ENCODE data around the gene TRDN.
"Not testable (repeated sequence)": the region's sequence is repeated elsewhere in the genome, so short reads cannot be mapped to it uniquely, and the experiment has no call there.

TRDN gene

DNA sequence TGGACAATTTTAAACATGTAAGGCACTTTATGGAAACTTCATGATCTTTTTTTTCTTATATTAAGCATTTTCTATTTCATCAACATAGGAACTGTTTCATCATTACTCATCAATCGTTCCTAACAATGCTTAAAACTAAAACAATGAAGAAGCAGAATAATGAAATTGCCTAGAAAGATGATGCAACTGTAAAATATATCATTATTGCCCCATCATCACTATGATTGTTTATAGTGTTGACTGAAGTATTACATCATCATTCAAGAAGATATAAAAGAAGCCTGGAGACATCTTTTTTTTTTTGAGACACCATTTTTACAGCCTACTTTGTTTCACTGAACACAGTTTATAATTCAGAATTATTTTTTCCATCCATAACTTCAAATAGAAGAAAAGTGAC, 147.2 kb downstream of the TRDN start:
- FAIRE-seq, result no peak

DNA sequence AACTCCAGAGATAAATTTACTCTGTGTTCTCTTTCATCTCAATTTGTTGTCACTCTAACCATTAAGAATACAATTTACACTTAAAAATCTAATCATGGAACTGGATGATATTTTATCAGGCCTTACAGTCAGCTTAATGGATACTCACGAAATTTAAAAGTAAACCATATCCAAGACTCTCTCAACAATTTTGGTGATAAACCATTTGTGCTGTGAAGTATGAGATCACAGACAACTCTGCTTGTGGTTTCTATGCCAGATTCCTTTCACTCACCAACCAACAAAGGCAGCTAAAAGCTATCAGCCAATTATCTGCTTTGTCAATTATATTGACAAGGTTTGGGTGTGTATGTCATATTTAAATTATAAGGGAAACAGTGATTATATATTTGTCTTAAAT, 155.8 kb downstream of the TRDN start:
- no peak for FAIRE-seq

DNA sequence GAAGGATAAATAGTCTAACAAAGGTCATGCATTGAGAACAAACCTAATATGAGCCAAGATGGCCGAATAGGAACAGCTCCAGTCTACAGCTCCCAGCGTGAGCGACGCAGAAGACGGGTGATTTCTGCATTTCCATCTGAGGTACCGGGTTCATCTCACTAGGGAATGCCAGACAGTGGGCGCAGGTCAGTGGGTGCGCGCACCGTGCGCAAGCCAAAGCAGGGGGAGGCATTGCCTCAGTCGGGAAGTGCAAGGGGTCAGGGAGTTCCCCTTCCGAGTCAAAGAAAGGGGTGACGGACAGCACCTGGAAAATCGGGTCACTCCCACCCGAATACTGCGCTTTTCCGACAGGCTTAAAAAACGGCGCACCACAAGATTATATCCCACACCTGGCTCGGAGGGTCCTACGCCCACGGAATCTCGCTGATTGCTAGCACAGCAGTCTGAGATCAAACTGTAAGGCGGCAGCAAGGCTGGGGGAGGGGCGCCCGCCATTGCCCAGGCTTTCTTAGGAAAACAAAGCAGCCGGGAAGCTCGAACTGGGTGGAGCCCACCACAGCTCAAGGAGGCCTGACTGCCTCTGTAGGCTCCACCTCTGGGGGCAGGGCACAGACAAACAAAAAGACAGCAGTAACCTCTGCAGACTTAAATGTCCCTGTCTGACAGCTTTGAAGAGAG, 164.6 kb downstream of the TRDN start:
- not testable (repeated sequence) for FAIRE-seq

DNA sequence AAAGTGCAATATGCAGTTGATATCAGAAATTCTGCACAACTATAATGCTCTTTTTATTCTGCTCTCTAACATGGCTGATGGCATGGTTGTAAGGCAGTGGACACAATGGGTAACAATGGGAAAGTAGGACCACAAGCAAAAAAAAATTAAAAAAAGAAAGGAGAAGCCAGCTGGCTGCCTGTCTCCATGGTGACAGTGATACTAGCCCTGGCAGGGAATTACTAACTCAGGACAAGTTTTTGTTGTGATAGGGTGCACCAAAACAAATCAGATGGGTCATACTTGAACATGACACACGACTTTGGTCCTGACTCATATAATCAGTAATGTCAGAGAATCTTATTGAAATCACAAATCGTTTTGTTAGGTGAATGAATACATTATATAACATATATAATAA, 169.4 kb downstream of the TRDN start:
- no peak for FAIRE-seq

DNA sequence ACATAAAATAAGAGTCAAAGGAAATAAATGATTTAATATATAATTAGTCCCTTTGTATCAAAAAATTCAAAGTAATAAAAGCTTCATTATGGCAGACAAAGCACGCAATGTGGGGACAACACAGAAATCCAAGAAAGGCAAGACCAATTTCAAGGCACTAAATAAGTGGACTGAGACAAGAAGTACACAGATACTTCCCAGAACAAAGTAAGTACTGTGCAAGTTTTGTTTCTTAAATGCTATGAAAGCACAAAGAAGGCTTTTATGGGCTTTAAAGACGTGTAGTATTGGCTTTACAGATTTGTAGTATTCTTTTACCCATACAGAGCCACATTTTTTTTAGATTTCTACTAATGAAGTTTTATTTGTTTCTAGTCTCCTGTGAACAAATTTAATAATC, 174.6 kb downstream of the TRDN start:
- FAIRE-seq, result no peak

DNA sequence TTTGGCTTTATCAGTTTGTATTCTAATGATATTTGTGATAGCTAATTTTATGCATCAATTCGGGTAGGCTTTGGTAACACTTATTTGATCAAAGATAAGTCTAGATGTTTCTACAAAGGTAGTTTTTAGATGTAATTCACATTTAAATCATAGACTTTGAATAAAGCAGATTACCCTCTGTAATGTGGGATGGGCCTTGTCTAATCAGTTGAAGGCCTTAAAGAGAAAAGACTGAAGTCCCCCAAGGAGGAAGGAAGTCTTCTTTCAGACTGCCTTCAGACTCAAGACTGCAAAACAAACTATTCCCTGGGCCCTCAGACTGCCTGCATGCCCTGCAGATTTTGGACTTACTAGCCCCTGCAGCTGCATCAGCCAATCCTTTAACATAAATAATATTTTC, 178.5 kb downstream of the TRDN start:
- no peak for FAIRE-seq

DNA sequence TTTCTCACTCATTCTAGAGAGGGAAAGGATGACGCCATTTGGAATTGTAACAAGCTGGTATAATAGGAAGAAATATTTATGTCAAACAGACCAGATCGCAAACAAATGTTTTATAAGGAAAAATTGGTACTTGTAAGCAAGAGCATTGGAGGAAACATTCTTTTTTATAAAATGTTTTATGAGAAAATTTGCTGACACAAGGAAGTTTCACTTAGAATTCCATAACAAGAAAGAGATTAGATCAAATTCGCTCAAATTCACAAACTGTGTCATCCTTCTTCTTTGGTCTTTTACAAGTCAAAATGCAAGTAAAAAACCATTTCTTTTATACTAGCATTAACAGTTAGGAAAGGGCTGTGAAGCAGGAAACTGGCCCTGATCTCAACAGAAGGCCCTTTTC, 179.9 kb downstream of the TRDN start:
- no peak for FAIRE-seq

DNA sequence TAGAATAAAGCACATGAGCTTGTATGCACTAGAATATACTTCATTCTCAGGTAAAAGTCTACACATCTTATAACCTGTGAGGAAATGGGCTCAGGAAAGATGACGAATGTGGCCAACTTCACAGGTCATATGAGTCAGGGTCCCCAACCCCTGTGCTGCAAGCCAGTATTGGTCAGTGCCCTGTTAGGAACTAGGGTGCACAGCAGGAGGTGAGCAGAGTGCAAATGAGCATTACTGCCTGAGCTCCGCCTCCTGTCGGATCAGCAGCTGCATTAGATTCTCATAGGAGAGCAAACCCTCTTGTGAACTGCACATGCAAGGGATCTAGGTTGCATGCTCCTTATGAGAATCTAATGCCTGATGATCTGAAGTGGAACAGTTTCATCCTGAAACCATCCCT, 182.3 kb downstream of the TRDN start:
- no peak for FAIRE-seq

DNA sequence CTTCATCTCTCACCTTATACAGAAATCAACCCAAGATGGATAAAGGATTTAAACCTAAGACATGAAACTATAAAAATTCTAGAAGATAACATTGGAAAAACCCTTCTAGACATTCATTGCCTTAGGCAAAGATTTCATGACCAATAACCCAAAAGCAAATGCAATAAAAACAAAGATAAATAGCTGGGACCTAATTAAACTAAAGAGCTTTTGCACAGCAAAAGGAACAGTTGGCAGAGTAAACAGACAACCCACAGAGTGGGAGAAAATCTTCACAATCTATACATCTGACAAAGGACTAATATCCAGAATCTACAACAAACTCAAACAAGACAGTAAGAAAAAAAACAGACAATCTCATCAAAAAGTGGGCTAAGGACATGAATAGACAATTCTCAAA, 183.7 kb downstream of the TRDN start:
- not testable (repeated sequence) for FAIRE-seq

DNA sequence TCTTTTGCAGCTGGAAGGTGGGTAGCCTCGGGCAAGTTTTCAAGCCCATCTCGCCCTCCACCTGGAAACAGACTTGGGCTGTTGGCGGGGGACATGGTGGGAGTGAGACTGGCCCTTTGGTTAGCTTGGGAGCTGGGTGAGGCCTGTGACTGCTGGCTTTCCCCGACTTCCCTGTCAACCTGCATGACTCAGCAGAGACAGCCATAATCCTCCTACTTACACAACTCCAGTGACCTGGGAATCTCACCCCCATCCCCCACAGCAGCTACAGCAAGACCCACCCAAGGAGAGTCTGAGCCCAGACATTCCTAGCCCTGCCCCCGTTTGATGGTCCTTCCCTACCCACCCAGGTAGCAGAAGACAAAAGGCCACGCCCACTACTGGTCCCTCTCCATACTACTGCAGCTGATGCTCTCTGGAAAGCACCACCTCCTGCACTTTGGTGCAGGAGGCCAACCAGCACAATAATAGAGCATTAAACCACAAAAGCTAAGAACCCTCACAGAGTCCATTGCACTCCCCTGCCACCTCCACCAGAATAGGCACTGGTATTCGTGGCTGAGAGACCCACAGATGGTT, 188.4 kb downstream of the TRDN start:
- no peak for FAIRE-seq

DNA sequence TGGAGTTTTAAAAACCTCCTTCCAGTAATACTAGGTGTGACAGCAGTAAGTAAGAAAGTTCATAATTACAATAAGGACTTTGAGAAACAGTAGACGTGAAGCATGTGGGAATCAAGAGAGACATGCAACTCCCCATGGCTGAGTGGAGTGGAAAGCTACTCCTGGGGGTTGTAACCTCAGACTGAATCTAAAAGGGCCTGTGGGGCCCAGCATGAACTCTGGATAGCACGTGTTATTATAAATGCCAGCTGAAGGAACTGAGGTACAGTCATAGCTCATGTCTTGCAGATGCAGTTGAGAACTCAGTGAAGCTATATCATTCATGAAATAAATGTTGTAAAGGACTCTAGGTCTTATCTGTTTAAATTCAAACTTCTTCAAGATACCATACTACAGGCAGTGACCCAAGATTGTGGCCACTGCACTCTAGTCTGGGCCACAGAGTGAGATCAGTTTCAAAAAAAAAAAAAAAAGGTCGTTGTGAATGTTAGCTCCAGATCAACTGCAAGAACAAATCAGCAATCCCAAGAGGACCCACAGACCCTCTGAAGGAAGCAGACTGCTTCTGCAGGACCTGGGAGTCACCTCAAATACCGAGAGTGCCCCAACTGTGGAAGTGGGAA, 189.3 kb downstream of the TRDN start:
- no peak for FAIRE-seq

DNA sequence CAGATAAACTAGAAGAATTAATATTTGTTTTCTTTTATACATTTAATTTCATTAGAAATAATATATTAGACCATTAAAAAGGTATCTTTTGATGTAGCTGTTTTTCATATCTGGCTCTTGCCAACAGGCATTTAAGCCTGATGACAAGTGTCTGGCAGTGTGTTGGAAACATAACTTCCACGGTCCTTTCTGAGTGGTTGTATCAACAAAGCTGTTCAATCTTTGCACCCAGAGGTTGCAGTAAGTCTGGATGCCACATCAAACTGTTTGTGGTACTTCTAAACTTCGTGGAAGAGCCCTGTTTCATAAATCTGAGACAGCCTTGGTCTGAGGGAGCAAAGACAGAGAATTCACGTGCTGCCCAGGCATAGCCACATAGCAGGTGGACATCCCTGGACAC, 197.4 kb downstream of the TRDN start:
- FAIRE-seq, result no peak

DNA sequence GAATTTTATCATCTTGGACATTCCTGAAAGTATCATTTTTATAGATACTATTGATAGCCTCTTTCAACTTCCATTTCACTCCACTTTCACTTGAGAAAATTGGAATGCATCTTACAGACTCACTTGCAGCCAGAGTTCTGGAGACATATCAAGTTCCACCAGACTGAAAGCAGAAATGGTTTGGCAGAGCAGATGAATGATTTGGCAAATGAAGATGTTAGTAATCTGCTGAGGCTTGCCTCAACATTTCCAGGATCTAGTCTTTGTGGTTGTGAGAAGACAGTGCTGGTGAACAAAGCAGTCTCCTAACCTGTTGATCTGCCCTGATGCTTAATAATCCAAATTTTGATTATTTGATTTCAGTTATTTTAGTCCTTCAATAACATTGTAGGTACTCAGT, 202.6 kb downstream of the TRDN start:
- FAIRE-seq, result no peak

DNA sequence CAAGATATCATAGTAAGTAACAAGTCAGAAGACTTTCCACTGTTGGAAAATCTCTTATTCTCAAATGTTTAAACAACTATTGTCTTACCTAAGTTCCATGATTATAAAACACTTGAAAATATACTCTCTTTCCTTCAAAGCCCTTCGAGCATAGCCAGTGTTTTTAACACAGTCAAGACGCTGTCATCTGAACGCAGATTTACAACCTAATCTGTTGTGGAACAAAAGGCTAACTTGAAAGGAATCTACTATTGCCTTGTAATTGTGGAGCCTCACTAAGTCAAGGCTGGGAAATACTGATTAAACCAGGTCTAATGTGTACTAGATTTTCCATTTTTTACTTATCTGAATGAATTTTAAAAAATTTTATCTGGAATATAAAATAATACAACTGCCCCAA, 205.8 kb downstream of the TRDN start:
- no peak for FAIRE-seq

DNA sequence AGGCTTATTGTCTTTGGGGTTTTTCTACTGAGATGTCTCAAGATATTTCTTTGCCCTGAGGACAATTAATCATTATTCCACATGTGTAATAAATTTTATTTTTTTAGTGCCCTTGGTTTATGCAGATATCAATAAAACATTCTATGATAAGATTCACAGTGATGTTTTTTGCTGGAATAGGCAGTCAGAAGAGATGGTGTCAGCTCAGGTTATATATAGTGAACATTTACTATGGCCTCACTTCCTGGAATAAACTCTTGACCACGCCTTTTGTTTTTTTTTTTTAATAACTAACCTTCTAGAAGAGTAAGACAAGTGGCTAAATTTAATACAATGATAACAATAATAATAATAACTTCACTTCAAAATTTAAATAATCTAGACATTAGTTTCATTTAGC, 209.7 kb downstream of the TRDN start:
- no peak for FAIRE-seq

DNA sequence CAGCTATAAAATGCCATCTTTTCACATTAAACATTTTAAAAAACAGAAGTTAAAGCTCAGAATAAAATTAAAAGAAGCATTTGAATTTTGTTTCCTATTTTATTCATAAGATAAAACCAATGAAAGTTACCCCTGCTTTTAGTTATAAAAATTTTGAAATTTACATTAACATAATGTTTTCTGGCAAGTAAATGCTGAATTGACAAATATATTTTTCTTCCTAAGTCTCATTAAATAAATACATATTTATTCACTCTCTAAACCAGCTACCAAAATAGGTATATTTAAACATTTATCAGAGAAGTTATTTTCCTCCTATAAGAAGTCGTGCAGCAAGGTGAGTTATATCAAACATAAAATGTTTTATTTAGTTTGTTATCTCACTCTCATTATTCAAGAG, 213.6 kb downstream of the TRDN start:
- no peak for FAIRE-seq

DNA sequence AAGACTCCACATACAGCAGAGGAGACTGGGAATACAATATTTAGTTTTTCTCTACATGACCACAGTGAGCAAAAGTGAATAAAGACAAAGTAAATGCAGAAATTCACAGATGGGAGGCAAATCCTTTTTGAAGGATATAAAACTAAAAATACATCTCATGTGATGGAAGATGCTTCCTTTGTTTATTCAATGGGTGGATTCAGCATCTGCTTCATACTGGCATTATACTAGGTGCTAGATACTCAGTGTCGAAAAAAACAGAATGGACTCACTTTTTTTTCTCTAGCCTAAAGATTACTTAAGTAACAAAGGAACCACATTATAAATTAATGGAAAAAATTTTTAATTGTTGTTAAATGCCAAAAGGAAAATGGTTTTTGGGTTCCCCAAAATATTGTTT, 216.2 kb downstream of the TRDN start:
- FAIRE-seq, result no peak

DNA sequence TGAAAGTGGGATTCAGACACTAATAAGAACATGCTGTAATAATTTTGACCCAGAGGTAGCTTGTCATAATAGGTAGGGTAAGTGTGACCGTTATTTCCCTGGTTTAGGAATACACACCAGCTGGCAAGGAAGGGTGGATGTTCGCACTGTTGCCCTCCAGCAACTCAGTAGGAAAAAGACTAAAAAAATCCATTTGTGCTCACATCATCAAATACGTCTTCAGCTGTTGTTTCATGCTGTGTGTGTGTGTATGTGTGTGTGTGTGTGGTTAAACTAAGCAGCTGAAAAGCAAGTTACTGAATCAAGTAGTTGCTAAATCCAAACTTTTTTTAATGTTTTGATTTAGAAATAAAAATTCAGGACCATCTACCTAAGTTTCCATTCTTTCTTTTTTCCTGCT, 218.7 kb downstream of the TRDN start:
- no peak for FAIRE-seq

DNA sequence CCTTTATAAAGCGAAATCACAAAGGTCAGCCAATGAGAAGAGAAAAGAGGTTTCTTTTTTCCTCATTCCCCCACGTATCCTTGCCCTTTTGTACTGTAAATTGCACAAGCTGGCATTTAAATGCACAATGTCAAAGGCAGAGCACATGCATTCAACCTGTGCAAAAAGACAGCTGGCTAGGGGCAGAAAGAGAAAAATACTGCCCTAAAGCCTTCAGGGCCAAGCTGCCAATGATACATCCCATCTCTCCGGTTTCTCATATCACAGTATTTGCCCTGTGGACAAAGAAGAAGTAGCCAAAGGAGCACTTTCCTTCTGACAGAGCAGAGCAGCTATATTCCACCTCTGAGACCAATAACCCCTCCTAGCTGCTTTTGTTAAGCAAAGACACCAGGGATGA, 219.2 kb downstream of the TRDN start:
- FAIRE-seq, result no peak

DNA sequence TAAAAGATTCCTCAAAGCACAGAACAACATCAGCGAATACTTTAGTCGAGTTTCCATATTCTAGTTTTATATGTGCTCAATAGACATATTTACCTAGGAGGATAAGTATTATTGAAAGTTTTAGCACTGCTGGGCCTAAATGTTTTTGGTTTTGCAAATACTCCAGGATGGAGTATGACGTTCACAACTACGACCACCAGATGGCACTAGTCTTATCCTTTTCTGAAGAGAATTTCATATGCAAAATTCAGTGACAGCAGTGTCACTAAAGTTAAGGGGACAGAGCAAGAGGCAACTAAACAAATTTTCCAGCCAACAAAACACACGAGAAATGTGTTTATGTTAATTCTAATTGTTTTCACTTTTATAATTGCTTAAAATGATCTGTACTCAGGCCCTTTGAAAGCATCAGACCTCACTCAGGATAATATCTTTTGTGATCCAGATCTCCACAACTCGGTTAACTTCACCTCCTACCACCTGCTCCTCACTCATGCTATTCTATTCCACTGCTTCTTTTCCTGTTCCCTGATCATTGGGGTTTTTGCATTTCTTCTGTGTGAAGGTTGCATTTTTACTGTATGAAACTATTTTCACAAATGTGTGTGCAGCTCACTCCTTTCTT, 220.8 kb downstream of the TRDN start:
- FAIRE-seq, result no peak

DNA sequence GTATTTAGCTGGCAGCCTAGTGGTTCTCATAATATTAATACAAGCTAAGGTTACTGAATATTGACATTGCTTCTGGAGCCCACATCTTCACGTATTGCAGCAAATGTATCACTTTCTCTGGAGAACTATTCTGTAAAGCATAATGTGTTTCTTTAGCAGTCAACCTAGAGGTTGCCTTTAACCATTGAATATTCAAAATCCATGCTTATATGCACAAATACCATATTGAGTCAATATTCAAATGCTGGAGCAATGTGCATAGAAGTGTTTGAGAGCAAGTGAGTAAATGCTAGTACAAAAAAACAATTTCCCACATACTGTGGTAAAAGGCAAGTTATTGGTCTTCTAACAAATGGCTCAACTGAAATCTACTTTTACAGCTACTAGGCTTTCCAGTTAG, 231.8 kb downstream of the TRDN start:
- no peak for FAIRE-seq

DNA sequence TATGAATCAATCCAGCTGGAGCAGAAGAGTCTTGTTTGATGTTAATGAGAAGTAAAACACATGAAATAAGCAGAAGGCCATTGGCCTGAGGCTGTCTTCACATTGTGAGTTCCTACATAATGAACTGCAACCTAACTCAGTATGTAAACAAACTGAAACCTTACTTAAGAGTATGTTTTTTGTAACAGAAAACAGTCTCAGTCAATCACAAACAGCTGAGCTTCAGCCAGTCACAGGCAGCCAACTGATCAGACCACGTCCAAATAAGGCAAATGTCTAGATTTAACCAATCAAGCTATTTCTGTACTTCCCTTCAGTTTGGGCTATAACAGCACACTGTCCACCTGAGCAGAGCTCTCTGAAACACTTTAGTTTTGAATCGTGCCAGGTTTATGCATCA, 234.7 kb downstream of the TRDN start:
- FAIRE-seq, result no peak

DNA sequence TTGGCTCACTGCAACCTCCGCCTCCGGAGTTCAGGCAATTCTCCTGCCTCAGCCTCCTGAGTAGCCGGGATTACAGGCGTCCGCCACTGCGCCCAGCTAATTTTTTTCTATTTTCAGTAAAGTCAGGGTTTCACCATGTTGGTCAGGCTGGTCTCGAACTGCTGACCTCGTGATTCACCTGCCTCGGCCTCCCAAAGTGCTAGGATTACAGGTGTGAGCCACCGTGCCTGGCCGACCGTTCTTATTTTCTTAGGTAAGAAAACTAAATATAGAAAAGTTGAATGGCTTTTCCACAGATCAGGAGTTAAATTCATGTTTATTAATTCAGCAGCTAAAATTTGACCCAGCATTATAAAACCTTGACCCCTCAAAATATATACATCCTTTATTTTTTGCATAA, 238.7 kb downstream of the TRDN start:
- FAIRE-seq, result no peak

DNA sequence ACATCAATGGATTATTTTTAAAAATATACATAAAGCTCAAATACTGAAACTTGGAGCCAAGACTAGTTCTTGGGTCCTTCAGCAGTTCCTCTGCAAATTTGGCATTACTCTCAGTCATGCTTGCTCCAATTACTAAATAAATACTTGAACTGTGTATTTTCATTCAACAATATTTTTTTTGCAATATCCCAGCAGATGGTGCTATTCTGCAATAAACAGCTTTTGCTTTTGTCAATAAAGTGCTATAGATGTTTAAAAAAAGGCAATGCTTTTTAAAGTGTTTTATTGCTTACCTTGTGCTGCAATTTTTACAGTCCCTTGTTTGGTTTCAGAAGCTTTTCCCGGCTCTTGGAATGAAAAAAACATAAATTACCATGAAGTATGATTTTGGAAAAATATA, 243.4 kb downstream of the TRDN start:
- FAIRE-seq, result no peak
